Body of pancreas (tissue), 4 donors: ENCODE results near the gene ITGA2. TPM values are rescaled to one million over a fixed set of nuclear protein-coding genes. Genes with fewer than 3 reads are reported as not detected.

ENCODE experiments used
- ATAC-seq: fragments of 150-250 bp; one replicate; pipeline ENCODE4 v1.9.1; 2016
- DNase-seq, 4 donors: peaks; one replicate each; pipeline ENCODE4 v3.0.0-alpha.2; 2019
- H3K27ac ChIP-seq, 4 donors: fragments of 200-600 bp; sonication (generic); 1 replicate in 3 of 4; 2 replicates in 1 of 4; pipeline versions ENCODE4 v1.5.1 to v1.6.1; 2016 to 2019; ENCODE audit warnings: mild to moderate bottlenecking in 1 of 4, mixed read lengths in 1 of 4, moderate library complexity in 1 of 4
- H3K27me3 ChIP-seq, 2 donors: fragments of 200-600 bp; sonication (generic); one replicate each; pipeline ENCODE4 v1.6.0; 2016; ENCODE audit warnings: mild to moderate bottlenecking in 1 of 2
- H3K36me3 ChIP-seq, 2 donors: fragments of 200-600 bp; sonication (generic); replicated peaks in 1 of 2; 2 replicates each; pipeline ENCODE4 v1.5.1; 2016; ENCODE audit warnings: low read depth in 2 of 2; ENCODE audit not compliant: insufficient read depth in 1 of 2
- H3K4me1 ChIP-seq: fragments of 200-600 bp; sonication (generic); one replicate; pipeline ENCODE4 v1.6.0; 2016
- H3K4me3 ChIP-seq, 2 donors: fragments of 200-600 bp; sonication (generic); 1 replicate in 1 of 2; 2 replicates in 1 of 2; pipeline ENCODE4 v1.5.1; 2016 to 2019
- H3K9me3 ChIP-seq, 3 donors: fragments of 200-600 bp; sonication (generic); 1 replicate in 2 of 3; 2 replicates in 1 of 3; pipeline ENCODE4 v1.5.1; 2016
- CTCF ChIP-seq, 7 experiments: fragments of 450-650 bp in 4 of 7; fragments of 200-600 bp in 3 of 7; sonication (generic) in 3 of 7; IDR thresholded peaks; one replicate each; pipeline ENCODE4 v1.5.1; 2016 to 2019; ENCODE audit warnings: antibody characterized with exemption in 7 of 7
- POLR2A ChIP-seq, 3 donors: fragments of 450-650 bp; IDR thresholded peaks; one replicate each; pipeline ENCODE4 v1.6.1; 2016; ENCODE audit warnings: antibody characterized with exemption in 3 of 3, mild to moderate bottlenecking in 2 of 3
- WGBS, 2 donors: methylation state at CpG; one replicate each; pipeline ENCODE4 v1.1.5; 2017; 5-methylcytosine and 5-hydroxymethylcytosine counted together
- intact Hi-C: fragments of 100-400 bp; cut with DNase I; formaldehyde crosslinking; loops from one replicate; pipeline ENCODE4 v1.15.1; 2023
- total RNA-seq, 2 donors: library from RNA; depleted of rRNA; stranded (reverse); fragments of >200 nt; gene quantifications; one replicate each; pipeline ENCODE4 v1.1.0, GENCODE V29; 2016

The ITGA2 gene
- total RNA-seq, 2 donors from 2014 or later: 4.0 to 4.4 TPM

- 85 to 88% methylated on average over 2 of the region's 2 CpGs for WGBS, 2 donors
- DNase-seq: no peak
- no peak for ATAC-seq
- Histone ChIP-seq H3K4me3 (no peak overlapping the region), H3K27ac (no peak overlapping the region), H3K9me3 (no peaks in the 10 kb centered on the region), H3K4me1 (no peaks in the 10 kb centered on the region), H3K27me3 (no peaks in the 10 kb centered on the region), H3K36me3 (no peaks in the 10 kb centered on the region)
- TF ChIP-seq POLR2A (IDR thresholded peaks at IDR 0.05) (no peak), CTCF (IDR thresholded peaks at IDR 0.05) (no peak)
- intact Hi-C loops: no loop called here
These were observed 63.3 kb downstream of the ITGA2 start for GRCh38 chr5:53052499-53052898.

GRCh38 chr5:53053364-53053763, 64.2 kb downstream of the ITGA2 start:
- DNase-seq: no peak
- no peaks in the 10 kb centered on the region for H3K27me3 ChIP-seq
- H3K4me1 ChIP-seq: no peaks in the 10 kb centered on the region
- no peak for TF ChIP-seq POLR2A (IDR thresholded peaks at IDR 0.05)
- intact Hi-C loops: no loop called here
- H3K27ac ChIP-seq: no peak overlapping the region
- no peak overlapping the region for H3K4me3 ChIP-seq
- no peak for ATAC-seq
- 87 to 92% methylated on average over 4 of the region's 4 CpGs for WGBS, 2 donors
- H3K36me3 ChIP-seq: no peaks in the 10 kb centered on the region
- H3K9me3 ChIP-seq: no peaks in the 10 kb centered on the region

DNA sequence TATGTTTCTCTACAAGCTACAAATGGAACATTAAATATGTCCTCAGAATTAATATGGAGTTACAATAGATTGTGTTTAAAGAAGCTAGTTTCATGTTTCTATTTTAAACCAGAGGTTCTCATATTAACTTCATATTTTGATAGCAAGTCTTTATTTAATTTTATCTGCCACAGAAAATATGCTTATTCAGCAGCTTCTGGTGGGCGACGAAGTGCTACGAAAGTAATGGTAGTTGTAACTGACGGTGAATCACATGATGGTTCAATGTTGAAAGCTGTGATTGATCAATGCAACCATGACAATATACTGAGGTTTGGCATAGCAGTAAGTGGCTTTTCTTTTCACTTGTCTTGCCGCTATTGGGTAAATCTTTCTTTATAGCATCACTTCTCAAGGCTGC, 66.2 kb downstream of the ITGA2 start:
- ATAC-seq (no peak), DNase-seq (no peak)
- Histone ChIP-seq H3K4me1 (no peaks in the 10 kb centered on the region), H3K27ac (no peak overlapping the region), H3K27me3 (no peaks in the 10 kb centered on the region), H3K9me3 (no peaks in the 10 kb centered on the region), H3K36me3 (peaks cover 0 to 4% of the 10 kb centered on the region in 2 donors), H3K4me3 (no peak overlapping the region)
- no peak for TF ChIP-seq CTCF (IDR thresholded peaks at IDR 0.05)
- no peak for TF ChIP-seq POLR2A (IDR thresholded peaks at IDR 0.05)
- intact Hi-C loops: no loop called here
- 76 to 84% methylated on average over 5 of the region's 5 CpGs for WGBS, 2 donors

DNA sequence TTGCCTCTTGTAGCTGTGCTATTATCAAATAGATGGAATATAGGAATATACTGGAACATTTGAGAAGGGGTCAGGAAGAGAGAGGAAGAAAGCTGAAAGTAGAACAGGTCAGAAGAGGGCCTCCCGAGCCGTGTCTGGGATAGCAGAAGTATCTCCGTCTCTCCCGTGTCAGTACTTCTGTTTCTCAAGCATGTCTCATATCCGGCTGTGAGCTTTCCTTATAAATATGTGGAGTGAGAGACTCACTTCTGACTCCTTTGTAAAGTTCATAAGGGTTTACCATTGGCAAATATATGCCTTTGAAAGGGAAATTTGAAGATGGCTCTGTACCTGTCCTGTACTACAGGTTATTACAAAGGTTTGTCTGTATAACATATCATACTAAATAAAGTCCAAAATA, 70.1 kb downstream of the ITGA2 start:
- DNase-seq: no peak
- no peak for ATAC-seq
- peaks cover 0 to 4% of the 10 kb centered on the region in 2 donors for H3K36me3 ChIP-seq
- no peak overlapping the region for H3K27ac ChIP-seq
- TF ChIP-seq CTCF (IDR thresholded peaks at IDR 0.05) (no peak), POLR2A (IDR thresholded peaks at IDR 0.05) (no peak)
- 91 to 94% methylated on average over 5 of the region's 5 CpGs for WGBS, 2 donors
- intact Hi-C loops: no loop called here
- no peaks in the 10 kb centered on the region for H3K4me1 ChIP-seq
- H3K27me3 ChIP-seq: no peaks in the 10 kb centered on the region
- no peak overlapping the region for H3K4me3 ChIP-seq
- no peaks in the 10 kb centered on the region for H3K9me3 ChIP-seq

DNA sequence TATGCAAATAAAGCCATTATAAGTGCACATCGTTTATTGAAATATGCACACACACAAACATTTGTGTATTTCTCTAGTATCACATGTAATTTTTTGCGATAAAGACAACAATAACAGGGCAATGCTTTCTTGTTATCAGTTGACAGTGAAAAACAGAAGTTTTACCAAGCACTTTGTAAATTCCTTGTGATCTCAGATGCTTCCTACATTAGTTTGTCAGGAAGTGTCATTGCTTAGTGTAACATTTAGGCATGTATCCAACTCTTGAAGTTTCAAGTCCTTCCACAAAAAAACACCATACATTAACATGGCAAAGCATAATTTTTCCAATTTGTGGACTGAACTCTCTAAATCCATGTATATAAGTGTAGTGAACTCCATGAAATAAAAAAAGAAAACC, 74.0 kb downstream of the ITGA2 start:
- TF ChIP-seq POLR2A (IDR thresholded peaks at IDR 0.05): no peak
- TF ChIP-seq CTCF (IDR thresholded peaks at IDR 0.05): no peak
- Histone ChIP-seq H3K4me1 (no peaks in the 10 kb centered on the region), H3K4me3 (no peak overlapping the region), H3K36me3 (peaks cover 0 to 4% of the 10 kb centered on the region in 2 donors), H3K9me3 (no peaks in the 10 kb centered on the region), H3K27ac (no peak overlapping the region), H3K27me3 (no peaks in the 10 kb centered on the region)
- ATAC-seq: no peak
- 36 to 68% methylated on average over 2 of the region's 2 CpGs for WGBS, 2 donors
- intact Hi-C loops: no loop called here
- no peak for DNase-seq
